HTERT RPE-1 (cell line): ENCODE measurements around the gene POP4.
"Not testable (repeated sequence)": the region's sequence is repeated elsewhere in the genome, so short reads cannot be mapped to it uniquely, and the experiment has no call there.

Experiments
- in situ Hi-C: fragments of 300-500 bp; cut with MboI; formaldehyde crosslinking; loops from 4 replicates; pipeline ENCODE4 v1.14.3; 2020; ENCODE audit warnings: low sequenced_read_pairs

POP4 gene

DNA sequence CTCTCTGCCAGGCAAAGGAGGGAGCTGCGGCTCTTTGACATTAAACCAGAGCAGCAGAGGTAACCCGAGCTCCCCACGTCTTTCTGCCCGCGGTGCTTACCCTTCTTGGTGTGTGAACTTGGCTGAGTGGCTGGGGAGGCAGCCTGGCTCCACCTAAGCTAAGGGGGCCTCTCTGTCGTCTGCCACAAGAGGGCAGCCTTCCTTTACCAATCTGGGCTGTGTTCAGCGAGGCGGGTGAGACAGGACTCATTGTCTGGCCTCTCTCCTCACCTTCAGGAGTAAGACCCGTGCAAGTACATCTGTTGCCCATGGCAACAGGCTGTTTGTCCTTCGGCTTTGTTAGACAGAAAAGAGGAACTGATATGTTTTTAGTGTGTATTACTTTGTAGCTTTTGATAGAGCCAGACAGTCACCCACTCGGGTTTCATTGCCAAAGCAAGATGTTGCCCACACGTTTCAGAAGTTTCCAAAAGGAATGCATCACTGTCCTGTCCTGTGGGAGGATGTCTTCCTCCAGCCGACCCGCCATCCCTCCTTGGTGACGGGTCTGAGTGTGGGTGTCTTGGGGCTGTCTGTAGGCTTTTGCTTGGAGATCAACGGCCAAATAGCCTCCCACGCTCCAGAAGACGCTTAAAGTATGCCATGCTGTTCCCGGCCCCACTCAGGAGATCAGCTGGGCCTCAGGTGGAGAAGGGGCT is 4.6 kb downstream of the POP4 start:
- in situ Hi-C loops = no loop called here

DNA sequence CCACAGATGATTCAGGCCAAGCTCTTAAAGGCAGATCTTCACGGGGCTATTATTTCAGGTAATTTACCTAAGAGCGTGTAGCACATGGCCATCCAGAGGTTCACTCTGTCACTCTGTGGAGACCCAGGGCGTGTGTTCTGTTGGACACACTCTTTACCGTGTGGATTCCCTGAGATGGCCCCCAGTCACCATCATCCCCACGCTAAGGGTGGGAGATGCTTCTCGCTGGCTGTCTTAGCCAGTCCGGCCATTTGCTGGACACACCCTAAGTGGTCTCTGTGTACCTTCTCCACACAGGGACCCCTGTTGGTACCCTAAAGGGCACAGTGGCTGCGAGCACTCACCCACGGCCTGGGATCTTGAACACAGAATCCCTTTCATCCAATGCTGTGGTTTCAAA is 6.0 kb downstream of the POP4 start:
- in situ Hi-C loops = no loop called here

DNA sequence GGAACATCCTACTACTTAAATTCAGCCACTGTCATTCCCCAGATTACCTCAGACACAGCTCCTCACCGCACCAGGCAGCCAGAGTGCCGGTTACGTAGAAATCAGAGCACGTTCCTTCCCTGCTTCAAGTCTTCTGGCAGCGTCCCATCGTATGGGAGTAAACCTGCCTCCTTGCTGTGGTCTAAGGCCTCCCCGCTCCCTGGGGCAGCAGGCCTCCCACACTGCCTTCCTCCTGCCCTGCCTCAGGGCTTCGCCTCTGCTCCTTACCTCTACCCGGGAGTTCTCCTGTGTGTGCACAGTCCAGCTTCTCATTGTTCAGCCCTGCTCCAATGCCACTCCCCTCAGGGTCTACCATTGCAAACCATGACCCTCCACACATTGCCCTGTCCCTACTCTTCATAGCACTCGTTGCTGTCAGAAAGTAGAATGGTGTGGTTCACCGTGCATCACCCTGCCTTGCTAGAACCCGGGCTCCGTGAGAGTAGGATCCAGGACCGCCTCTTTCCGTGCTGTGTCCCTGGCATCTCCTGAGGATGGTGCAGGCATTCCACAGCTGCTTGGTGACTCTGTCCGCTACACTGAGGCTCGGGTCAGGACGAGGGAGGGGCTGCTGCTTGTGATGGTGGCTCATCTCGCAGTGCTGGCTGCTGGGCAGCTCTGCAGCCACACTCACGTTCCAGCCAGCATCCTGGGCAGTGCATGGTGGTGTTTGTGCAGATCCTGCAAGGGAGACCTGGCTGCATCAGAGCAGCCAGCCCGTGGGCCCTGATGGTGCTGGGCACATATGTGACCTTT is 6.9 kb downstream of the POP4 start:
- in situ Hi-C loops = no loop called here

DNA sequence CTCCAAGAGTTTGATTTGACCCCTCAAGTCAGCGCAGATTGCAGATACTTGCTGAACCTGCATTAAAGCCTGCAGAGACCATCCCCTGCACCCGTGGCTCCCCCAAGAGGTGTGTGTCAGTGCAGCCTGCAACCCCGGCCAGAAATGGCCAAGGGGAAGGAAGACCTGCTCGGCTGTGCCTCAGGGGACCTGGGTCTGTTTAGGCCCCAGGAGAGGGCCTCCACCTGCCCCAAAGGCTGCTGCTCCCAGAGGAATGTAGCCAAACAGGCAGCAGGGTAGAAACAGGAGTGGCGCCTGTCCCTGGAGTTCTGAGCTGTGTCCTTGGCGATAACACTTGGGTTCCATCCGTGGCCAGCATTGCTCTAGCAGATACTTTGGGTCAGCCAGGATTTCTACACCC is 8.0 kb downstream of the POP4 start:
- in situ Hi-C loops = no loop called here

DNA sequence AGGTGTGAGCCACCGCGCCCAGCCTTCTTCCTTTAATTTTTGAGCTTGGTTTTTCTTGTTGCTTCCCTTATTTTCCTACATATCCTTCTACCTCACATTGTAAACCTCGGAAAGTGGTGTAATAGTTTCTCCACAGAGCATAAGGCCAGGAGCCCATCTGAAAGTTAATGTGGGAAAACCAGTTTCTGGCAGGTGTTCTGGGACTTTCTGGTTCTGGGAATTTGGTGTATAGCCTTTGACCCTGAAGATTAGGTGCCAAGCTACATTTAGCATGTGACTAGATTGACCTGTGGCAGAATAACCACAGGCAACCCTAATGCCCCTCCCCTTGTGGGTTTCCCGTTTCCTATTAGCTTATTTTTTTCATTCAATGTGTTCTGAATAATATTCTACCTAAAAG is 8.7 kb downstream of the POP4 start:
- in situ Hi-C loops = no loop called here

DNA sequence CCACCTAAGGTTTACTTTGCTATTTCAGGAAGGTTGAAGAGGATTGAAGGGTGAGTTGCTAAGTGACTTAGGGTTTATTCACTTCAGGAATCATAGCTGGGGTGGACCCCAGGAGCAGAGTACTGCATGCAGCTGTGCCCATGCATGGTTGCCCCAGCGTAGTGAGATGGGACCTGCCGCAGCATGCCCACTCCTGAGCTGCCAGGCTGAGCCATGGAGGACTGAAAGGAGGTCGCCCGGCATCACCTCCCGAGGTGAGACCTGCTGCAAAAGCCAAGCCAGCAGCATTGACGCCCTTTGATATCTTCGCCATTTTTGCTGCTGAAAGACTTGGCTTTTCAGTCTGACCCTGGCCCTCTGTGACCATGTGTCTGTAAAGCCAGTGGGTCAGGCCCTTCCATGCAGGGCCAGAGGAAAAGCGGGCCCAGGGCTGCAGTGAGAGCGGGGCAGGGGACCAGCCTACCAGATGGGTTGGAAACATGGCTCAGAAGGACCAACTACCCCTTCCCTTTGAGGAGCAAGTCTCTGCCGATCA is 9.9 kb downstream of the POP4 start:
- in situ Hi-C loops = no loop called here

DNA sequence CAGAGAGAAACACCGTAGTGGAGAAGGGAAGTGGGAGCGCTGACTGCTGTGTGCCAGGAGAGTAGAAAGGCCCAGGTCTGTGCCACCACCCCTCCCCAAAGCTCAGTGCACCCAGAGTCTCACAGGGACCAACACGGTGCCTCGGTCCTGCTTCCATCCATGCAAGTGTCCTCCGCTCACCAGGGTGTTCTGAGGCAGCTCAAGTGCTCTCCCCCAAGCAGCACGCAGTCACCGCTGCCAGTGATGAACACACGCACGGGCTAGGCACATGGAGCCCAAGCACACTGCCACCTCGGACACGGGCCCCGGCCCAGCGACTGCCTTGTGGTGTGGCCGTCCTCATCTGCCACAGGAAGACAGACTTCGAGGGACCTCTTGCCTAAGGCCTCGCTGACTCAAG is 10.5 kb downstream of the POP4 start:
- in situ Hi-C loops = no loop called here

DNA sequence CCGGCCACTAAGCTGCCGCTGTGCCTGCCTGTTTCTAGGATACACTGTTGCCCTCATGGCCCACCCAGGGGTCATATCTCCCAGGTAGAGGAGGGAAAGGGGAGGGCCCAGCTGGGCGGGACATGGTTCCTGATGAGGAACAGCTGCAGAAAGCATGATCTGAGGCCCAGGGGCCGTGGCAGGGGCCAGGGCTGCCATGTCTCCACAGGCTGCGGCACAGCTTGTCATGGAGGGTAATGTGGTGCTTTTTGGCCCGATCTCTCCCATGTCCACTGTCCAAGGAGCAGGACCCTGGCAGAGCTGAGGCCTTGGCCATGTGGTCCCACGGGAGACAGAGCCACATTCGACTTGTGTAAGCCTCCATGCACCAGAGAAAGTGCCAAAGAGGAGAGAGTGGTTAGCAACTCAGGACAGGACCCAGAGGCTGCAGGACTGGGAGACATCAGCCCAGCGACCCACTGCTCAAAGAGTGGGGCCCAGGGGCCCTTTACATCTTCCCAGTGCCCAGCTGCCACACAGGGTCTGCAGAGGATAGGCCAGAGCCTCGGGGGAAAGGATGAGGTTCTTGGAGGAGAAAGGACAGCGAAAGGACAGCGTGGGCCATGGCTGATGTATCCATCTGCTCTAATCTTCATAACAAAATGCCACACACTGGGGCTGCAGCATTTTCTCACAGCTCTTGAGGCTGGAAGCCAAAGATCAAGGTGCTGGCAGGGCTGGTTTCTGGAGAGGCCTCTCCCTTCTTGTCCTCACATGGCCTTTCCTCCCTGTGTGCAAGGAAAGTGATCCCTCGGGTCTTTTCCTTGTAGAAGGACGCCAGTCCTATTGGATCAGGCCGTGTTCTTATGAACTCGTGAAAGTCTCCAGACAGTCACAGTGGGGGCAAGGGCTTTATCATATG is 11.5 kb downstream of the POP4 start:
- in situ Hi-C loops = no loop called here

DNA sequence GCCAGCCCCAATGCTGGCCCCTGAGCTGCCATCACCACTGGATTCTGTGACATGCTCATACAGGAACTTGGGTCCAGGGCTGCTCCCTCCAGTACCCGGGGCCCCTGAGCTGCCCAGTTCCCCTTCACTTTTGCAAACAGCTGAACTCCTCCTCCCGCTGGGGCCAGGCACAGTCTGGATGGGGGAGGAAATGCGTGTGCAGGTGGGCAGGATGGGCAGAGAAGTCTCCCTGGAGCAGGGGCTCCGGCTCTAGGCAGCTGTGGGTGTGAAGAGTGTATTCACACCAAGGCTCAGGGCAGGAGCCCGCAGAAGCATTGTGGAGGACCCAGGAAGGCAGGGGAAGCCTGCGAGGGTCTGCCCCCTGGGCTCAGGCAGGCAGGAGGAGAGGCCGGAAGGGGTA is 12.4 kb downstream of the POP4 start:
- in situ Hi-C loops = no loop called here

DNA sequence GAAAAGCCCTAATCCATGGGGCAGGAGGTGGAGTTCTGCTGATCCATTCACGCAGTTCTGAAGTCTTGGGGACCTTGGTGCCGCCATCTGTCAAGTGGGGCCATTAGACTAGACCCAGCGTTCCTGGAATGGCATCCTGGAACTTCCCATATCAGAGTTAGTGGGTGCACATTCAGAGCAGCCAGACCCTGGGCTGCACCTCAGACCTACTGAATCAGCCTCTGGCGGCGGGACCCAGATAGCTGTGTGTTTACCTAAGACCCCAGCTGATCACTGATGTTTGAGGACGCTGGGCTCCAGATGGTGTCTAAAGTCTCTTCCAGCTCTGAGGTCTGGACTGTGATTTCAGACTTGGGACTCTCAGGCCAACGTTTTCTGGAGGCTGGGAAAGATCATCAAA is 12.8 kb downstream of the POP4 start:
- in situ Hi-C loops = no loop called here

DNA sequence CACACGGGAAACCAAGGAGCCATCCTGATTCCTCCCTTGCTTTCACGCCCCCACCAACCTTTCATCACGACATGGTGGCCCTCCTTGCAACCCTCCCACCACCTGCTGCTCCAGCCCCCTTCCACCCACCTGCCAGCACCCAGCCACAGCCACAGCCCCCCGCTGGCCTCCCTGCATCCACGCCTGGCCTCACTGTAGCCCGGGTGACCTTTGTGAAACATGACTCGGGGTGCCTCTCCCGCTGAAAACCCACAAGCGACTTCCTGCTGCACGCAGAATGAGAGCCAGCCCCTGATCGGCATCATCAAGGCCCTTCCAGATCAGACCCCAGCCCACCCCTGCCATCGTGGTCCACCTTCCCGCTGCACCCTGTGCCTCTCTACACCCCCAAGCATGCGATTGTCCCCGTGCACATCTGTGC is 14.9 kb downstream of the POP4 start:
- in situ Hi-C loops = no loop called here

DNA sequence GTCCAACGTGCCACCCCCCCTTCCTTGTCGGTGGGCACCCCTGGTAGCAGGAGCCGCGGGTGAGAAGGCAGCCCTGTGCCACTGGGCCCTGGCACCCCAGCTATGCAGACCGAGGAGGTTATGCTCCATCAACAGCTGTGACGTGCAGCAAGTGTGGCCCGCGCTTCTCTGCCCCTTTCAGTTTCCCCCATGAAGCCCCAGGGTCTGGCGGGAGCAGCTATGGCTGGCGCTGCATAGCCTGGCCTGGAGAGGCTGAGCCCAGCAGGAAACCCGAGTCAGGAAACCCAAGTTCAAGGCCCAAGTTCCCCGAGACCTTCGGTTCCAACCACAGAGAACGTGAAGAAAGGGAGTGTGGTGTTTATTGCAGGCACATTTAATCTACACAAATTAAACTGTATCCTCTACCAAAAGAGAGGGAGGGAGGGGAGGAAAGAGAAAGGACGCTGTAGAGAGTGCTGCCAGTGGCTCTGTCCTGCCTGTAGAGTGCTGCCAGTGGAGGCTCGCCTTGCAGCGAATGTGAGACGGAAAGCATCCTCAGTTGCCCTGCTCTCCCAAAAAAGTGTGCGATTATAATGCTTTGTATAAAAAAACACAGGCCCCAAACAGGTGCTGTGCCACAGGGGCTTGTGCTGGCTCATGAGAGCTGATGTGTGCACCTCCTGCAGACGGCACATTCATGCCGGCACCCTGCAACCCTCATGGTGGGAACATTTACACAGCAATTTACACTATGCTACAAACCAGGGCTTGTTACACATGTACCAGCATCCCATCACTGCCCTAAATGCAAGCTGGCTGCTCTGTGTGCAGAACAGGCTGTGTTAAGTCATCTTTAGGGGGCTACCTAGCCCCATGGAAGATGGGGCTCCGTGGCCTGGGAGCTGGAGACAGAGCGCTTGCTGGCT is 16.3 kb downstream of the POP4 start:
- in situ Hi-C loops = no loop called here

DNA sequence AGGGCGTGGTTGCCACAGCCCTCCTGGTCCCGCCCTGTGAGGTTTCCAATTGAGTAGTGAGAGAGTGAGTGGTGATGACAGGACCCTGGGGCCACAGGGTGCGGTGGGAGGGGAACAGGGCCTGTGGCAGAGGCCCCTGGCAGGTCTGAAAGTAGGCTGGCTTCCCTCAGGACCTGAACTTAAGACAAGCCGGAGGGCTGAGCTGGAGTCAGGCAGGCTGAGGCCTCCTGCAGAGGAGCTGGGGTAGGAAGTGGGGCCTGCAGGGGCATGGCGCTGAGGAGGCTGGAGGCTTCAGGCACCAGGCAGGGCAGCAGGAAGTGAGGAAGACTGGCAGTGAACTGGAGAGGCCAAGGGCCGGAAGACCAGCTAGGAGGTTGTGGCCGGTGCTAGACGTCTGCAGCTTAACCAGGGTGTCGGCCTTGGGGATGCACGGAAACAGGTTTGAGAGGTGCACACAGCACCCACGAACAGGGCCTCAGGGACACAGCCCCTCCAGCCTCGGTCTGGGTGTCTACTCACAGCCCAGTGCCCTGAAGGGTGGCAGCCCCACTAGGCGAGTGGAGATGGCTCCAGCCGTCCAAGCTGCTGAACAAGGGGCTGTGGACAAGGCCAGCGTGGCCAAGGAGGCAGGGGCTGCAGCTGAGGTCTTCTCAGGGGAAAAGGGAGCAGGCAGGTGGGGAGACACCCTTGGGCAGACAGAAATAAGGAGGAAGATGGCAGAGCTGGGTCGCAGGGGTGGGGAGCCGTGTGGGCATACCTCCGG is 17.8 kb downstream of the POP4 start:
- in situ Hi-C loops = no loop called here

DNA sequence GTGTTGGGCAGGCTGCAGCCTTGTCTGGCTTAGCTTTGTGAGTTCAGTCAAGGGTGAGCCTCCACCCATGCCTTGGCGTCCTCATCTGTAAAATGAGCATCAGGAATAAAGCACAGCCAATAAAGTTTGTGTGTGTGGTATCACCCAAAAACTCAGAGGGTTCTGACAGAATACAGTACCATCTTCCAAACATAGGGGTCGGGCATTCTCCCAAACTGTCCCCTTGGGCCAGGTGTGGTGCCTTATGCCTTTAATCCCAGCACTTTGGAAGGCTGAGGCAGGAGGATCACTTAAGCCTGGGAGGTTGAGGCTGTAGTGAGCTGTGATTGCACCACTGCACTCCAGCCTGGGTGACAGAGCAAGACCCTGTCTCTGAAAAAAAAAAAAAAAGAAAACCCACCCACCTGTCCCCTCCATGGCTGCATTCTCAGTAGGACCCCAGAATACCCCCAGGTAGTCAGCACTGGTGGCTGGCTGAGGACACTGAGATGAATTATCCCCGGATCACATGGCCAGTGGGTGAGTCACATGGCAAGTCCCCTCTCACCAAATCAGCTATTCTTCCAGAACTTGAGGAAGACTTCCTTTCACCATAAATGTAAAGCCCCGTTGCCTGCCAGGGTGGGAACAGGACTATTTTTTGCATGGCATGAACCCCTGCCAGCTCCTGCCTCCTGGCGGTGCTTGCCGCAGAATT is 18.6 kb downstream of the POP4 start:
- in situ Hi-C loops = no loop called here

DNA sequence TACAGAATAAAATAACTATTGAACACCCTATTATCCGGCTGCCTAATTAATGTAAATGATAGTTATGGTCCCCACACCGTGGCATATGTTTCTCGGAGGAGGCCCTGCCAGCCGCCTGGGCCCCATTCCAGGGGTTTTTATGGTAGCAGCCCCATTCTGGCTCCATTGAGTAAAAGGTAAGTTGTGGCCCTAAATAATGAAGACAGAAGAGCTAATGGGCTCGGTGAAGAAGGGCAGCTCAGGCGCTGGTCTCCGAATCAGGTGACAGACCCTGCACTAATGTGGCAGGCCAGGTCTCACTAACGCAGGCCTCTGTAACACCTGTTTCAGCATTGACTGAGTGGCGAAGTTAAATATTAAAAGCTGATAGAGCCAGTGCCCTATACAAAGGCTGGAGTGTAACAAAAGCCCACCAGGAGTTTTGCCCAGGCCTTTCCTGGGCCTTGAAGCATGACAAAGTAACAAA is 19.1 kb downstream of the POP4 start:
- in situ Hi-C loops = no loop called here

DNA sequence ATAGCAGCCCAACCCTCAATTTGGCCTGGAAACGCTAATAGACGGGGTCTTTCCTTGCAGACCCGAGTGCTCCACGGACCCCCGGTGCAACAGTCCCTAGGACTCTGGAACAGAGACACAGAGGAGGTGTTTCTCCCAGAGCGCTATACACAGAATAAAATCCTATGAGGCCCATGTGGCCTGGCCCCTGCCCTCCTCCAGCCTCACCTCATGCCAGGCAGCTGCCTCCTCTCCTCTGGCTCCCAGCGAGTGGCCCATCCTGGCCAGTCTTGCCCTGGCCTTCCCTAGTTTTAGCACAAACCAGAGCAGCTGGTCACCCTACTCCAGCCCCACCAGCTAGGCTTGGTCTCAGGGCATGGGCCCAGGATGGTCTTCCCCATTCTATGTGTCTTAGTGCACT is 20.3 kb downstream of the POP4 start:
- in situ Hi-C loops = no loop called here

DNA sequence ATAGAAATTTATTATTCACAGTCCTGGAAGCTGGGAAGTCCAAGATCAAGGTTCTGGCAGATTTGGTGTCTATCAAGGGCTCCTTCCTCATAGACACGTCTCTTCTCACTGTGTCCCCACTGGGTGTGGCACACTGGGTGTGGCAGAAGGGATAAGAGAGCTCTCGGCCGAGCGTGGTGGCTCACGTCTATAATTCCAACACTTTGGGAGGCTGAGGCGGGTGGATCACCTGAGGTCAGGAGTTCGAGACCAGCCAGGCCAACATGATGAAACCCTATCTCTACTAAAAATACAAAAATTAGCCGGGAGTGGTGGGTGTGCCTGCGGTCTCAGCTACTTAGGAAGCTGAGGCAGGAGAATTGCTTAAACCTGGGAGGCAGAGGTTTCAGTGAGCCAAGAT is 20.7 kb downstream of the POP4 start:
- in situ Hi-C loops = not testable (repeated sequence)

DNA sequence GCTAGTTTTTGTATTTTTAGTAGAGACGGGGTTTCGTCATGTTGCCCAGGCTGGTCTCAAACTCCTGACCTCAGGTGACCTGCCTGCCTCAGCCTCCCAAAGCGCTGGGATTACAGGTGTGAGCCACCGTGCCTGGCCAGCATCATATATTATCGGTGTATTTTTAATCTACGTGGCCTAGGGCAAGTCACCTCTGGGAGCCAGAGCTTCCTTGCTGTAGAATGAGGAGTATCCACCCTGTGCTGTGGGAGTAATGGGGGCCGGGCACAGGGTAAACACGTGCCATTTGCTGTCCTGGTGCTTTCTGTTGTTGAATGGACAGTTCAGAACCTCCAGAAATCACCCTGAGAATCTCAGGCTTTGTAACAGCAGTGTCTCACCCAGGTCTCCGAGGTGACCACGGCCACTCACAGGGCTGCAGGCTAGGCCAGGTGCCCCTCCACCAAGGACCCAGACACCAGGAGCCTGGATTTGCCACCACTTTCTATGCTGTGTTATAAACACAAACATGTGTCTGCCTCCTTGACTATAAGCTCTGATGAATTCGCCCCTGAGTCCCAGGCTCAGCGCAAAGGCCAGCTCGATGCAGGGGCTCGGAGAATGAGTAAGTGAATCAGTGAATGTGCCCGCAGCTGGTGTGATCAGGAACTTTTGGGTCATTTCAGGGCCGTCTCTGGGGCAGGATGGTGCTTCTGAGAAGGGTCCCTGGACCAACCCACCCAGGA is 22.7 kb downstream of the POP4 start:
- in situ Hi-C loops = no loop called here
